Measurements from ENCODE around the gene TAF12.
"Not testable (repeated sequence)": the region's sequence is repeated elsewhere in the genome, so short reads cannot be mapped to it uniquely, and the experiment has no call there.

TAF12 gene

GRCh38 chr1:28580722-28581530, 61.9 kb downstream of the TAF12 start:
- no peak for FAIRE-seq

GRCh38 chr1:28579401-28579800, 63.5 kb downstream of the TAF12 start:
- FAIRE-seq = no peak

- no peak for FAIRE-seq
Measured at GRCh38 chr1:28578696-28579218, 64.1 kb downstream of the TAF12 start.

GRCh38 chr1:28577738-28578536, 64.9 kb downstream of the TAF12 start:
- no peak for FAIRE-seq

- FAIRE-seq = no peak
Measured at GRCh38 chr1:28577052-28577678, 65.7 kb downstream of the TAF12 start.

- no peak for FAIRE-seq
Measured at GRCh38 chr1:28573564-28573963, 69.3 kb downstream of the TAF12 start.

GRCh38 chr1:28572891-28573290, 70.0 kb downstream of the TAF12 start:
- FAIRE-seq = not testable (repeated sequence)

- no peak for FAIRE-seq
Measured at GRCh38 chr1:28571911-28572310, 71.0 kb downstream of the TAF12 start.

GRCh38 chr1:28566931-28567330, 75.9 kb downstream of the TAF12 start:
- no peak for FAIRE-seq

GRCh38 chr1:28565726-28566125, 77.1 kb downstream of the TAF12 start:
- FAIRE-seq = no peak

- no peak for FAIRE-seq
Measured at GRCh38 chr1:28565040-28565439, 77.8 kb downstream of the TAF12 start.

GRCh38 chr1:28564310-28564709, 78.6 kb downstream of the TAF12 start:
- FAIRE-seq = no peak

GRCh38 chr1:28560886-28561285, 82.0 kb downstream of the TAF12 start:
- no peak for FAIRE-seq
